Left renal cortex interstitium (tissue), 4 donors: Measurements from ENCODE around the gene IFNL4. TPM values are rescaled to one million over a fixed set of nuclear protein-coding genes. Genes with fewer than 3 reads are reported as not detected.

Source experiments
- DNase-seq, 4 donors: peaks; one replicate each; pipeline ENCODE4 v3.0.0-alpha.2; 2013; ENCODE audit warnings: low read depth in 4 of 4, low spot score in 2 of 4, missing footprints in 1 of 4
- polyA plus RNA-seq, 4 donors: library from polyadenylated mRNA; unstranded; fragments of 120-200 nt; gene quantifications; one replicate each; pipeline ENCODE4 v1.2.1, GENCODE V29; 2013; ENCODE audit not compliant: insufficient read length in 4 of 4

IFNL4 gene
- polyA plus RNA-seq, 4 donors, result 0.09 TPM; not detected in 3

GRCh38 chr19:39197808-39198207, 50.8 kb downstream of the IFNL4 start:
- DNase-seq, result no peak

GRCh38 chr19:39196860-39197562, 51.6 kb downstream of the IFNL4 start, which contains the start of gene NCCRP1:
NCCRP1 (plus strand) TSS chr19:39196964; CDS start chr19:39196983, 19 bp downstream.
- no peak for DNase-seq

- DNase-seq, result no peak
Observed at GRCh38 chr19:39196320-39196719, 52.3 kb downstream of the IFNL4 start.

Other genes with a start within 250 kb of the IFNL4 start
- 1 to 10 TPM; 6.1 to 9.8 (median 7.8) TPM for gene FBXO27, start 216.3 kb downstream of the IFNL4 start, polyA plus RNA-seq
- 1 to 10 TPM in 1 of 4 donors, under 1 TPM in 3; 0.13 to 1.5 (median 0.56) TPM for gene ACP7, start 164.5 kb downstream of the IFNL4 start, polyA plus RNA-seq
- 10 to 100 TPM; 42.6 to 80.8 (median 71.0) TPM for gene PAK4, start 123.1 kb downstream of the IFNL4 start, polyA plus RNA-seq
- 1 to 10 TPM in 3 of 4 donors, under 1 TPM in 1; 0.99 to 4.0 (median 1.4) TPM for gene NCCRP1, start 51.9 kb downstream of the IFNL4 start, polyA plus RNA-seq
- gene SYCN, start 44.6 kb downstream of the IFNL4 start, polyA plus RNA-seq, result not detected
- not detected for gene IFNL3, start 3.9 kb downstream of the IFNL4 start, polyA plus RNA-seq
- gene IFNL2, start 19.5 kb upstream of the IFNL4 start, polyA plus RNA-seq, result not detected
- gene IFNL1, start 47.6 kb upstream of the IFNL4 start, polyA plus RNA-seq, result not detected
- gene LRFN1, start 72.0 kb upstream of the IFNL4 start, polyA plus RNA-seq, result 1 to 10 TPM in 3 of 4 donors, under 1 TPM in 1; 0.75 to 2.9 (median 2.1) TPM
- 10 to 100 TPM; 20.4 to 29.0 (median 25.2) TPM for gene GMFG, start 87.2 kb upstream of the IFNL4 start, polyA plus RNA-seq
- 100 to 1,000 TPM in 3 of 4 donors, 10 to 100 TPM in 1; 86.6 to 165 (median 124) TPM for gene SAMD4B, start 93.6 kb upstream of the IFNL4 start, polyA plus RNA-seq
- 10 to 100 TPM; 65.6 to 74.3 (median 68.5) TPM for gene PAF1, start 142.2 kb upstream of the IFNL4 start, polyA plus RNA-seq
- gene MED29, start 142.5 kb upstream of the IFNL4 start, polyA plus RNA-seq, result 10 to 100 TPM; 38.4 to 44.9 (median 40.8) TPM
- 10 to 100 TPM; 18.0 to 77.6 (median 30.0) TPM for gene ZFP36, start 158.0 kb upstream of the IFNL4 start, polyA plus RNA-seq
- 100 to 1,000 TPM in 2 of 4 donors, 10 to 100 TPM in 2; 56.7 to 139 (median 101) TPM for gene PLEKHG2, start 163.8 kb upstream of the IFNL4 start, polyA plus RNA-seq
- 1,000 to 10,000 TPM; 1,223 to 1,602 (median 1,296) TPM for gene RPS16, start 187.1 kb upstream of the IFNL4 start, polyA plus RNA-seq
- gene SUPT5H, start 196.7 kb upstream of the IFNL4 start, polyA plus RNA-seq, result 100 to 1,000 TPM; 107 to 161 (median 145) TPM
- gene TIMM50, start 232.0 kb upstream of the IFNL4 start, polyA plus RNA-seq, result 10 to 100 TPM; 71.6 to 96.3 (median 87.8) TPM